Neural cell (in vitro differentiated cells): ENCODE results near the gene SLC35A5. TPM values are rescaled to one million over a fixed set of nuclear protein-coding genes. Genes with fewer than 3 reads are reported as not detected.

Source experiments
- H2AFZ ChIP-seq: fragments of 200-600, 300-800 bp; sonication (generic), shearing (Covaris generic); 2 replicates; pipeline ENCODE4 v1.6.0; 2014; ENCODE audit warnings: low read depth, mild to moderate bottlenecking, antibody characterized with exemption, low read length, moderate library complexity
- H3F3A ChIP-seq: fragments of 200-600 bp; shearing (Covaris generic); 2 replicates; pipeline ENCODE4 v1.6.1; 2016; ENCODE audit warnings: mild to moderate bottlenecking, moderate library complexity, mixed read lengths, antibody characterized with exemption, low read length; ENCODE audit not compliant: insufficient read depth, poor library complexity, severe bottlenecking
- H3K27ac ChIP-seq: fragments of 200-600, 300-800 bp; sonication (generic), shearing (Covaris generic); 2 replicates; pipeline ENCODE4 v1.5.1; 2014; ENCODE audit warnings: mild to moderate bottlenecking, low read length, moderate library complexity
- H3K27me3 ChIP-seq: fragments of 300-800, 200-600 bp; sonication (generic), shearing (Covaris generic); 2 replicates; pipeline ENCODE4 v1.6.0; 2014; ENCODE audit warnings: mild to moderate bottlenecking, low read depth, low read length, moderate library complexity; ENCODE audit not compliant: insufficient read depth
- H3K36me3 ChIP-seq: fragments of 300-800, 200-600 bp; sonication (generic), shearing (Covaris generic); 2 replicates; pipeline ENCODE4 v1.5.1; 2014; ENCODE audit warnings: mild to moderate bottlenecking, antibody characterized with exemption, low read length, moderate library complexity; ENCODE audit not compliant: insufficient read depth
- H3K4me2 ChIP-seq: fragments of 300-800, 200-600 bp; sonication (generic), shearing (Covaris generic); 2 replicates; pipeline ENCODE4 v1.6.0; 2014; ENCODE audit warnings: mild to moderate bottlenecking, low read length
- H3K4me3 ChIP-seq: fragments of 300-800, 200-600 bp; sonication (generic), shearing (Covaris generic); 2 replicates; pipeline ENCODE4 v1.5.1; 2014; ENCODE audit warnings: mild to moderate bottlenecking, low read length, moderate library complexity
- H3K79me2 ChIP-seq: fragments of 200-600 bp; shearing (Covaris generic); replicated peaks from 2 replicates; pipeline ENCODE4 v1.6.0; 2014; ENCODE audit warnings: mild to moderate bottlenecking, low read length, moderate library complexity; ENCODE audit not compliant: insufficient read depth
- H3K9ac ChIP-seq: fragments of 300-800, 200-600 bp; sonication (generic), shearing (Covaris generic); 2 replicates; pipeline ENCODE4 v1.6.1; 2016; ENCODE audit warnings: mild to moderate bottlenecking, low read length, mixed read lengths
- H3K9me2 ChIP-seq: fragments of 200-600 bp; shearing (Covaris generic); 2 replicates; pipeline ENCODE4 v1.6.1; 2016; ENCODE audit warnings: mild to moderate bottlenecking, low read length, mixed read lengths; ENCODE audit not compliant: insufficient read depth
- H3K9me3 ChIP-seq: fragments of 200-600, 300-800 bp; sonication (generic), shearing (Covaris generic); 2 replicates; pipeline ENCODE4 v1.6.1; 2016; ENCODE audit warnings: mild to moderate bottlenecking, mixed run types, low read length, moderate library complexity, mixed read lengths
- H4K20me1 ChIP-seq: fragments of 200-600 bp; shearing (Covaris generic); 2 replicates; pipeline ENCODE4 v1.6.1; 2016; ENCODE audit warnings: mild to moderate bottlenecking, mixed run types; ENCODE audit not compliant: insufficient read depth
- EP300 ChIP-seq: fragments of 450-650 bp; conservative IDR thresholded peaks from 2 replicates; pipeline ENCODE4 v1.6.1; 2014; ENCODE audit warnings: antibody characterized with exemption, mild to moderate bottlenecking, moderate library complexity; ENCODE audit not compliant: poor library complexity, severe bottlenecking
- EZH2 ChIP-seq: fragments of 200-600, 300-800 bp; shearing (Covaris generic), sonication (generic); IDR thresholded peaks from 2 replicates; pipeline ENCODE4 v1.6.1; 2014; ENCODE audit warnings: antibody characterized with exemption, low read length, borderline replicate concordance, mild to moderate bottlenecking; ENCODE audit not compliant: insufficient read depth, poor library complexity, severe bottlenecking
- MXI1 ChIP-seq: fragments of 450-650 bp; conservative IDR thresholded peaks from 2 replicates; pipeline ENCODE4 v1.6.1; 2014; ENCODE audit warnings: antibody characterized with exemption, mild to moderate bottlenecking; ENCODE audit not compliant: poor library complexity, severe bottlenecking
- POLR2AphosphoS5 ChIP-seq: IDR thresholded peaks from 2 replicates; pipeline ENCODE4 v1.6.1; 2012
- RAD21 ChIP-seq: fragments of 450-650 bp; conservative IDR thresholded peaks from 2 replicates; pipeline ENCODE4 v1.6.1; 2014; ENCODE audit warnings: antibody characterized with exemption, mild to moderate bottlenecking, moderate library complexity
- SMC3 ChIP-seq: fragments of 450-650 bp; conservative IDR thresholded peaks from 2 replicates; pipeline ENCODE4 v1.6.1; 2014; ENCODE audit warnings: antibody characterized with exemption, mild to moderate bottlenecking, moderate library complexity; ENCODE audit not compliant: poor library complexity
- TAF1 ChIP-seq: IDR thresholded peaks from 2 replicates; pipeline ENCODE4 v1.6.1; 2012; ENCODE audit warnings: low read depth
- polyA plus RNA-seq: library from polyadenylated mRNA; depleted of rRNA; stranded (reverse); fragments of >200 nt; gene quantifications from 2 replicates; pipeline ENCODE4 v1.2.3, GENCODE V29; 2014
- TF ChIP-seq, protein P1 (sequence below): fragments of 450-650 bp; IDR thresholded peaks from 2 replicates; pipeline ENCODE4 v1.5.1; 2014; ENCODE audit warnings: antibody characterized with exemption, mild to moderate bottlenecking, moderate library complexity; ENCODE audit not compliant: poor library complexity, severe bottlenecking
- TF ChIP-seq, protein P2 (sequence below): IDR thresholded peaks from 2 replicates; pipeline ENCODE4 v1.6.1; 2012; ENCODE audit warnings: borderline replicate concordance

SLC35A5 gene
- polyA plus RNA-seq, 1 donor from 2014 or later, result 100 TPM

DNA sequence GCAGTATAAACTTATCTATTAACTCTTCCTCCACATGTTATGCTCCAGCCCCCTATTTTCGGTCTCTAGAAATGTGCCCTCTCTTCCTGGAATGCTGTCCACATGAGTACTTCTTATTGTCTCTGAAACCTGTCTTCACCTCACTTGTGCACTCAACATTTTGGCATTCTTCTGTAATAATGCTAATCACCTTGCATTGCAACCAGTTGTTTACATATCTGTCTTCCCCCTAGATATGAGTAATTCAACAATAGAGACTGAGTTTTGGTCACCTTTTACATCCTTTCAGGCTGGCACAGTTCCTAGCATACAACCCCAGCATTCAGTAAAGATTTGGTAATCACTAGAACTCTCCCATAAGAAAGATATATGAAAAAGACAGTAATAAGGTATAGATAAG is 61.9 kb downstream of the SLC35A5 start:
- TF ChIP-seq SMC3 (no peak), RAD21 (no peak), POLR2AphosphoS5 (no peak), EP300 (no peak), EZH2 (no peak), MXI1 (no peak), TAF1 (no peak)
- TF ChIP-seq, protein P1, sequence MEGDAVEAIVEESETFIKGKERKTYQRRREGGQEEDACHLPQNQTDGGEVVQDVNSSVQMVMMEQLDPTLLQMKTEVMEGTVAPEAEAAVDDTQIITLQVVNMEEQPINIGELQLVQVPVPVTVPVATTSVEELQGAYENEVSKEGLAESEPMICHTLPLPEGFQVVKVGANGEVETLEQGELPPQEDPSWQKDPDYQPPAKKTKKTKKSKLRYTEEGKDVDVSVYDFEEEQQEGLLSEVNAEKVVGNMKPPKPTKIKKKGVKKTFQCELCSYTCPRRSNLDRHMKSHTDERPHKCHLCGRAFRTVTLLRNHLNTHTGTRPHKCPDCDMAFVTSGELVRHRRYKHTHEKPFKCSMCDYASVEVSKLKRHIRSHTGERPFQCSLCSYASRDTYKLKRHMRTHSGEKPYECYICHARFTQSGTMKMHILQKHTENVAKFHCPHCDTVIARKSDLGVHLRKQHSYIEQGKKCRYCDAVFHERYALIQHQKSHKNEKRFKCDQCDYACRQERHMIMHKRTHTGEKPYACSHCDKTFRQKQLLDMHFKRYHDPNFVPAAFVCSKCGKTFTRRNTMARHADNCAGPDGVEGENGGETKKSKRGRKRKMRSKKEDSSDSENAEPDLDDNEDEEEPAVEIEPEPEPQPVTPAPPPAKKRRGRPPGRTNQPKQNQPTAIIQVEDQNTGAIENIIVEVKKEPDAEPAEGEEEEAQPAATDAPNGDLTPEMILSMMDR, result no peak
- TF ChIP-seq, protein P2, sequence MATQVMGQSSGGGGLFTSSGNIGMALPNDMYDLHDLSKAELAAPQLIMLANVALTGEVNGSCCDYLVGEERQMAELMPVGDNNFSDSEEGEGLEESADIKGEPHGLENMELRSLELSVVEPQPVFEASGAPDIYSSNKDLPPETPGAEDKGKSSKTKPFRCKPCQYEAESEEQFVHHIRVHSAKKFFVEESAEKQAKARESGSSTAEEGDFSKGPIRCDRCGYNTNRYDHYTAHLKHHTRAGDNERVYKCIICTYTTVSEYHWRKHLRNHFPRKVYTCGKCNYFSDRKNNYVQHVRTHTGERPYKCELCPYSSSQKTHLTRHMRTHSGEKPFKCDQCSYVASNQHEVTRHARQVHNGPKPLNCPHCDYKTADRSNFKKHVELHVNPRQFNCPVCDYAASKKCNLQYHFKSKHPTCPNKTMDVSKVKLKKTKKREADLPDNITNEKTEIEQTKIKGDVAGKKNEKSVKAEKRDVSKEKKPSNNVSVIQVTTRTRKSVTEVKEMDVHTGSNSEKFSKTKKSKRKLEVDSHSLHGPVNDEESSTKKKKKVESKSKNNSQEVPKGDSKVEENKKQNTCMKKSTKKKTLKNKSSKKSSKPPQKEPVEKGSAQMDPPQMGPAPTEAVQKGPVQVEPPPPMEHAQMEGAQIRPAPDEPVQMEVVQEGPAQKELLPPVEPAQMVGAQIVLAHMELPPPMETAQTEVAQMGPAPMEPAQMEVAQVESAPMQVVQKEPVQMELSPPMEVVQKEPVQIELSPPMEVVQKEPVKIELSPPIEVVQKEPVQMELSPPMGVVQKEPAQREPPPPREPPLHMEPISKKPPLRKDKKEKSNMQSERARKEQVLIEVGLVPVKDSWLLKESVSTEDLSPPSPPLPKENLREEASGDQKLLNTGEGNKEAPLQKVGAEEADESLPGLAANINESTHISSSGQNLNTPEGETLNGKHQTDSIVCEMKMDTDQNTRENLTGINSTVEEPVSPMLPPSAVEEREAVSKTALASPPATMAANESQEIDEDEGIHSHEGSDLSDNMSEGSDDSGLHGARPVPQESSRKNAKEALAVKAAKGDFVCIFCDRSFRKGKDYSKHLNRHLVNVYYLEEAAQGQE, result no peak
- Histone ChIP-seq H3K27me3 (no peaks in the 10 kb centered on the region), H3F3A (no peaks in the 10 kb centered on the region), H3K9me3 (no peaks in the 10 kb centered on the region), H4K20me1 (no peaks in the 10 kb centered on the region), H3K27ac (no peak overlapping the region), H3K36me3 (no peaks in the 10 kb centered on the region), H2AFZ (no peak overlapping the region), H3K4me2 (no peak overlapping the region), H3K79me2 (no peaks in the 10 kb centered on the region), H3K4me3 (no peak overlapping the region), H3K9ac (no peak overlapping the region), H3K9me2 (no peaks in the 10 kb centered on the region)

DNA sequence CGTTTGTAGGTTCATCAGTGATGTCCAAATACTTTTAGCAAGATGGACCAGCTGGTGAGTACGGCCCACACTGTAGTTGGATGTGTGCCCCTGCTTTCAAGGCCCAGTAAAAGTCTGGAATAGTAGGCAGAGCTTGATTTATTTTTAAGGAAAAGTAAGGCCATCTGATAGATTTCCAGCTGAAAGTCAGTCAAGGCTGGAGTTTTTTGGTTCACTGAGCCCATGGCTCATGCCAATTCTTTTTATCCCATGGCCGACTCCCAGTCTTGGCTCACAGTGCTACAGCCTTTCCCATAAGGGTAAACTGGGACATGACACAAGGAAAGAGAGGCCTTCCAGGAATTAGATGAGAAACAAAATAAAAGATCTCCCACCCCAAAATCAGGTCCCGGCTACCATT is 65.6 kb downstream of the SLC35A5 start:
- no peak overlapping the region for H3K27ac ChIP-seq

More for the DNA sequence above, 65.6 kb downstream of the SLC35A5 start:
- Histone ChIP-seq H3K4me2 (no peak overlapping the region), H2AFZ (no peak overlapping the region), H3K79me2 (no peaks in the 10 kb centered on the region), H3K4me3 (no peak overlapping the region), H3F3A (no peaks in the 10 kb centered on the region), H3K9ac (no peak overlapping the region), H3K9me3 (no peaks in the 10 kb centered on the region), H3K9me2 (no peaks in the 10 kb centered on the region), H4K20me1 (no peaks in the 10 kb centered on the region), H3K27me3 (no peaks in the 10 kb centered on the region), H3K36me3 (no peaks in the 10 kb centered on the region)
- TF ChIP-seq MXI1 (no peak), SMC3 (no peak), EZH2 (no peak), RAD21 (no peak), TAF1 (no peak), POLR2AphosphoS5 (no peak), EP300 (no peak)
- TF ChIP-seq, protein P1, result no peak
- TF ChIP-seq, protein P2, result no peak
